Omental fat pad (tissue), 4 donors: ENCODE results near the gene CFAP20. TPM values are rescaled to one million over a fixed set of nuclear protein-coding genes. Genes with fewer than 3 reads are reported as not detected.

Experiments
- ATAC-seq: fragments of 150-250 bp; one replicate; pipeline ENCODE4 v1.9.1; 2016; ENCODE audit warnings: mild to moderate bottlenecking, moderate library complexity; ENCODE audit not compliant: low FRiP score
- DNase-seq: peaks from one replicate; pipeline ENCODE4 v3.0.0-alpha.2; 2019; ENCODE audit warnings: low spot score
- CTCF ChIP-seq, 3 donors: fragments of 450-650 bp; IDR thresholded peaks; one replicate each; pipeline ENCODE4 v1.5.1; 2016 to 2017; ENCODE audit warnings: antibody characterized with exemption in 3 of 3, mild to moderate bottlenecking in 3 of 3, moderate library complexity in 2 of 3
- total RNA-seq, 4 donors: library from RNA; depleted of rRNA; stranded (reverse); fragments of >200 nt; gene quantifications; one replicate each; pipeline ENCODE4 v1.1.0, GENCODE V29; 2016

CFAP20 gene
- total RNA-seq, 4 donors from 2014 or later = 28.5 to 39.2 (median 33.8) TPM

DNA sequence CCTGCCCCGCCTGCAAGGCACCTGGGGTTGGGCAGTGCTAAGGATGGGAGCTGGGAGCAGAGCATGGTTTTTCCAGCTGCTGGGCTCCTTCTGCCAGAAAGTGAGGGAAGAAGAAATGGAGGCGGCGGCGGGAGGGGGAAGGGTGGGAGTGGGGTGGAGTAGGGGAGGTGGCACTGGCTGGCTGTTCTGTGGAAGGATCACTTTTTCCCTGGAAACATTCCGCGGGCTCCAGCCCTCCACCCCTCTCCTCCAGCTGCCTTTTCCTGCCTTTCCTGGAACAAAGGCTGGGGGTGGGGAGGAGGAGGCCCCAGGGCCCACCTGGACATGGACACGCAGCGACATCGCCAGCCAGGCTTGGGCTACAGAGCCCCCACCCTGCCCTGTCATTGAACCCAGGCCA, 41.1 kb downstream of the CFAP20 start:
- no peak for TF ChIP-seq CTCF (IDR thresholded peaks at IDR 0.05)
- DNase-seq = no peak
- ATAC-seq = no peak

GRCh38 chr16:58087209-58087913, 41.8 kb downstream of the CFAP20 start:
- DNase-seq = no peak
- no peak for TF ChIP-seq CTCF (IDR thresholded peaks at IDR 0.05)
- no peak for ATAC-seq

DNA sequence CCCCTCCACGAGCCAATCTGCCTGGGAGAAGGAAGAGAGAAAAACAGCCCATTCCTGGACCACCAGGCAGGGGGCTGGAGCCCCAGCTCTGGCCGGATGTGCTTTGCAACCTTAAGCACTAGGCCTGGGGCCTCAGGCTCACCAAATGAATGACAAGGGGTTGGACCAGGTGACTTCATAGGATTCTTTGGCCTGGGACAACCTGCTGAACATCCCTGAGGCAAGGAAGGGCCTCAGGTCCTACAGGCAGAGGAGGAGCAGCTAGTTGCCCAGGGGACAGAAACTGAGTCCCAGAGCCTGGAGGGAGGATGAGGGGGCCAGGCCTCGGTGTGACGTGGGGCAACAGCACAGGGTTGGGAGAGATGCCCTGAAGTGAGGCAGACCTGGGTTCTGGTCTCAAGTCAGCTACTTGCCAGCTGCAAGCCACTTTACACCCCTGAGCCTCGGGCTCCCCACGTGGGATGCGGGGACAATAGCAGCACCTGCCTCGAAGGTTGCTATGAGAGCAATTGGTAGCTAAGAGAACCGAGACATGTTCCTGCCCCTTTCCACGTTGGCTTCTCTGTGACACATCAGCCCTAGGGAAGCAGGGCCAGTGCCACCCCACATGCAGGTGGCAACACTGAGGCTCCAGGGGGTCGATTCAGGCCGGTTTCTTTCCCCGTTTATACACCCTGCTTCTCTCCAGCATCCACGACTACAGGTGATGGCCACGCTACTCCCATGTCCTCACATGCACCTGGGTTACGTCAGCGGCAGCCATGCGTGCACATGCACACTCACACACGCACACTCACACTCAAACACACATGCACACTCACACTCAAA, 42.6 kb downstream of the CFAP20 start:
- ATAC-seq (no peak), DNase-seq (no peak)
- TF ChIP-seq CTCF (IDR thresholded peaks at IDR 0.05) = no peak

DNA sequence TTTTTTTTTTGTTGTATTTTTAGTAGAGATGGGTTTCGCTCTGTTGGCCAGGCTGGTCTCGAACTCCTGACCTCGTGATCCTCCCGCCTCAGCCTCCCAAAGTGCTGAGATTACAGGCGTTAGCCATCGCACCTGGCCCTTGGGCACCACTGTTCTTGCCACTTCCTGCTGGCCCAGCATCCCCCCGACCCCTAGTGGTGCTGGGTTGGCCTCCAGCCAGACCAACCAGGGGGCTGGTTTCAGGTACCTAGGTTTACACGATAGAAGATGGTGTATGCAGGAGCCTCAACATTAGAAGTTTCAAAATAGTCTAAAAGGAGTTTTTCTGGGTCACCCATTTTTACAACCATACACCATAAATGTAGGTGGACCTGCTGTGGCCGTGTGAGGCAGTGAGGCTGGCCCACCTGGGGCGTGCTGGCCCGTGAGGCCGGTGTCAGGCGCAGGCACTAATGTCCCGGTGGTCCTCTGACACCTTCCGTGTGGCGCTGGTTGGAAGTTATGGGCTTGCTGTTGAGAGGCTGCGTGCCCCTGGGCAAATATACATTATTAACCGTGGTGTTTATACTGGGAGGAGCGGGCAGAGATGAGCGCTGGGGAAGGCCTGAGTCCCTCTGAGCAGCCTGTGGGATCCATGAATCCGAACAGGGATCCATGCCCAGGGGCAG, 43.5 kb downstream of the CFAP20 start:
- ATAC-seq (no peak), DNase-seq (no peak)
- no peak for TF ChIP-seq CTCF (IDR thresholded peaks at IDR 0.05)

DNA sequence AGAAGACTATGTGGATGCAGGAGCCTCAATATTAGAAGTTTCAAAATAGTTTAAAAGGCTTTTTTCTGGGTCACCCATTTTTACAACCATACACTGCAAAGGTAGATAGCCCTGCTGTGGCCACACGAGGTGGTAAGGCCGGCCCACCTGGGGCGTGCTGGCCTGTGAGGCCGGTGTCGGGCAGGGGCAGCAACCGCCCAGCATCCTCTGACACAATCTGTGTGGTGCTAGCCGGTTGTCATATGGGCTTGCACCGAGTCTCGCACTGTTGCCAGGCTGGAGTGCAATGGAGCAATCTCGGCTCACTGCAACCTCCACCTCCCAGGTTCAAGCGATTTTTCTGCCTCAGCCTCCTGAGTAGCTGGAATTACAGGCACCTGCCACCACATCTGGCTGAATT, 44.0 kb downstream of the CFAP20 start:
- TF ChIP-seq CTCF (IDR thresholded peaks at IDR 0.05) = no peak
- ATAC-seq (no peak), DNase-seq (no peak)

- no peak for DNase-seq
- ATAC-seq = no peak
- TF ChIP-seq CTCF (IDR thresholded peaks at IDR 0.05) = no peak
These were observed 44.5 kb downstream of the CFAP20 start for GRCh38 chr16:58084635-58085034.
